ENCODE results near the gene CIC.

Gene CIC

GRCh38 chr19:42285988-42286348 is 16.9 kb downstream of the CIC start:
- H3K4me3 ChIP-seq (replicated peaks in 1 of 2; ENCODE audit: low read depth in 2 of 2, low read length in 2 of 2), result peak overlapping the region in 1 of 2 donors; percentile 76
- no peak for DNase-seq (ENCODE audit: low read depth in 2 of 2)
- TF ChIP-seq CTCF (IDR thresholded peaks at IDR 0.05; ENCODE audit: low read depth, low read length), result no peak

DNA sequence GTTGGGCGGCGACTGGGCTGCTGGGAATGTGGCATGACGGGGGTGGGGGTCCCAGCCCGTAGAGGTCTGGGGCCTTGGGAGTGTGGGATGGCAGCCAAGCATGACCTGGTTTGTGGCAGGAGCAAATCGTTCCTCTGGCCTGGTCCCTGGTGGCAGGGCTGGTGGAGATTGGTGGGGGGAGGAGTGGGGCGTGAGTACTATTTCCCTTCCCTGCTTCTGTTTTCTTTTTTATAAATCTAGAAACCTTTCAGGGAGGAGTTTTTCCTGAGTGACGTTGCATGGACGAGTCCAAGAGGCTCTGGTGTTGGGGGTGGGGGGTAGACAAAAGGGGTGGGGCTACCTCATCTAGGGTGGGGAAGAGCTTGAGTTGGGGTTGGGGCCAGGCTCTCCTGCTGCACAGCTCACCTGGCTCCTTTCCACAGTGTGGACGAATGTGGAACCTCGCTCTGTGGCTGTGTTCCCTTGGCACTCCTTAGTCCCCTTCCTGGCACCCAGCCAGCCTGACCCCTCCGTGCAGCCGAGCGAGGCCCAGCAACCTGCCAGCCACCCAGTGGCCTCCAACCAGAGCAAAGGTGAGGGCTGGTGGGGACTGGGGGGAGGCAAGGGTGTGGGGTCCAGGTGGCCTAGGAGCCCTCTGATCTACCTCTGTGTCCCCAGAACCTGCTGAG is 17.4 kb downstream of the CIC start:
- peak overlapping the region in 1 of 2 donors; percentile 76 for H3K4me3 ChIP-seq (replicated peaks in 1 of 2; ENCODE audit: low read depth in 2 of 2, low read length in 2 of 2)
- TF ChIP-seq CTCF (IDR thresholded peaks at IDR 0.05; ENCODE audit: low read depth, low read length), result no peak
- DNase-seq (ENCODE audit: low read depth in 2 of 2), result peak; percentile 42 to 66

DNA sequence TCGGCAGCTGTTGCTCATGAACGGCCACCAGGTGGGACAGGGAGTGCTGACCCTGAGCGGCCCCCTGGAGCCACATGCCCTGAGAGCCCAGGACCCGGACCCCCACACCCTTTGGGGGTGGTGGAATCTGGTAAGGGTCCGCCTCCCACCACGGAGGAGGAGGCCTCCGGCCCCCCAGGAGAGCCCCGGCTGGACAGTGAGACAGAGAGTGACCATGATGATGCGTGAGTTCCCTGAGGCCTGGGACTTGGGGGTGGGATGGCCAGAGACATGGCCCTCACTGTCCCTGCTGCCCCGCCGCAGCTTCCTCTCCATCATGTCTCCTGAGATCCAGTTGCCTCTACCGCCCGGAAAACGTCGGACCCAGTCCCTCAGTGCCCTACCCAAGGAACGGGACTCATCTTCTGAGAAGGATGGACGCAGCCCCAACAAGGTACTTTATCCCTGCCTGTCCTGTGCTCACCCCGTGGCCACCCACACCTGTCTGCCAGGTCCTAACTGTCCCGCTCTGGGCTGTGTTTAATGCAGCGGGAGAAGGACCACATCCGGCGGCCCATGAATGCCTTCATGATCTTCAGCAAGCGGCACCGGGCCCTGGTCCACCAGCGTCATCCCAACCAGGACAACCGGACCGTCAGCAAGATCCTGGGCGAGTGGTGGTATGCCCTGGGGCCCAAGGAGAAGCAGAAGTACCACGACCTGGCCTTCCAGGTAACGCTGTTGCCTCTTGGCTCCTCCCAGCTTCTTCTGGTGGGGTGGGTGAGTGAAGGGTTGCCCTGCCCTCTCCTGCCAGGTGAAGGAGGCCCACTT is 18.2 kb downstream of the CIC start:
- H3K4me3 ChIP-seq (replicated peaks in 1 of 2; ENCODE audit: low read depth in 2 of 2, low read length in 2 of 2), result no peak overlapping the region
- DNase-seq (ENCODE audit: low read depth in 2 of 2), result no peak
- no peak for TF ChIP-seq CTCF (IDR thresholded peaks at IDR 0.05; ENCODE audit: low read depth, low read length)

- no peak for DNase-seq (ENCODE audit: low read depth in 2 of 2)
- TF ChIP-seq CTCF (IDR thresholded peaks at IDR 0.05; ENCODE audit: low read depth, low read length), result no peak
- no peak overlapping the region for H3K4me3 ChIP-seq (replicated peaks in 1 of 2; ENCODE audit: low read depth in 2 of 2, low read length in 2 of 2)
Observed at GRCh38 chr19:42287827-42288107, 18.7 kb downstream of the CIC start.

GRCh38 chr19:42288387-42288786 is 19.3 kb downstream of the CIC start:
- no peak for DNase-seq (ENCODE audit: low read depth in 2 of 2)
- H3K4me3 ChIP-seq (replicated peaks in 1 of 2; ENCODE audit: low read depth in 2 of 2, low read length in 2 of 2), result no peak overlapping the region
- no peak for TF ChIP-seq CTCF (IDR thresholded peaks at IDR 0.05; ENCODE audit: low read depth, low read length)

DNA sequence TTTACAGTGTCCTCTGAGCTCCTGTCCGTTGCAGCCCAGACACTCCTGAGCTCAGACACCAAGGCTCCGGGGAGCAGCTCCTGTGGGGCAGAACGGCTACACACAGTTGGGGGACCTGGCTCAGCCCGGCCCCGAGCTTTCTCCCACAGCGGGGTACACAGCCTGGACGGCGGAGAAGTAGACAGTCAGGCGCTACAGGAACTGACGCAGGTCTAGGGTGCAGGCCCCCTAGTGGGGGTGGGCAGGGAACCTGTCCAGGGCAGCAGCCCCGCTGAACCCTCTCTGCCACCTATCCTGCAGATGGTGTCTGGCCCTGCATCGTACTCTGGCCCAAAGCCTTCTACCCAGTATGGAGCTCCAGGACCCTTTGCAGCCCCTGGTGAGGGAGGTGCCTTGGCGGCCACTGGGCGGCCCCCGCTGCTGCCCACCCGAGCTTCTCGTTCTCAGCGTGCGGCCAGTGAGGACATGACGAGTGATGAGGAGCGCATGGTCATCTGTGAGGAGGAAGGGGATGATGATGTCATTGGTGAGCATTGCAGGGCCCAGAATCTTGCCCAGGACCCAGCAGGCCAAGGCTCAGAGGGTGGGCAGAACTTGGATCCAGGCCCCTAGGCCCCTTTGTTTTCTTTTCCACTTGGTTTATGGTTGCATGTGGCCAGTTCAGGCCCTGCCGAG is 20.0 kb downstream of the CIC start:
- TF ChIP-seq CTCF (IDR thresholded peaks at IDR 0.05; ENCODE audit: low read depth, low read length), result no peak
- no peak overlapping the region for H3K4me3 ChIP-seq (replicated peaks in 1 of 2; ENCODE audit: low read depth in 2 of 2, low read length in 2 of 2)
- no peak for DNase-seq (ENCODE audit: low read depth in 2 of 2)
